HG02885 (cell line): ENCODE data around the gene ASCL2.
"Not testable (repeated sequence)": the region's sequence is repeated elsewhere in the genome, so short reads cannot be mapped to it uniquely, and the experiment has no call there.

ENCODE experiments used
- ATAC-seq: cut with Tn5 transposase; IDR thresholded peaks from one replicate; pipeline ENCODE4 v1.9.1; 2021; ENCODE audit warnings: mild to moderate bottlenecking; ENCODE audit not compliant: unreplicated experiment, poor library complexity

ASCL2 gene

GRCh38 chr11:2298795-2299761 lies 28.7 kb upstream of the ASCL2 start:
- ATAC-seq: no peak

GRCh38 chr11:2298131-2298794 lies 27.9 kb upstream of the ASCL2 start:
- no peak for ATAC-seq

GRCh38 chr11:2297623-2298030 lies 27.2 kb upstream of the ASCL2 start:
- no peak for ATAC-seq

- ATAC-seq: no peak
These were observed 26.7 kb upstream of the ASCL2 start for GRCh38 chr11:2296913-2297622.

- no peak for ATAC-seq
These were observed 25.9 kb upstream of the ASCL2 start for GRCh38 chr11:2295971-2296912.

- ATAC-seq: no peak
These were observed 24.5 kb upstream of the ASCL2 start for GRCh38 chr11:2294926-2295290.

- ATAC-seq: no peak
These were observed 23.9 kb upstream of the ASCL2 start for GRCh38 chr11:2293984-2294925.

- ATAC-seq: no peak
These were observed 23.2 kb upstream of the ASCL2 start for GRCh38 chr11:2293531-2293971.

- ATAC-seq: no peak
These were observed 20.0 kb upstream of the ASCL2 start for GRCh38 chr11:2290351-2290841.

- ATAC-seq: no peak
These were observed 19.5 kb upstream of the ASCL2 start for GRCh38 chr11:2289859-2290258.

GRCh38 chr11:2289350-2289749 lies 19.0 kb upstream of the ASCL2 start:
- ATAC-seq: no peak

- no peak for ATAC-seq
These were observed 16.7 kb upstream of the ASCL2 start for GRCh38 chr11:2287091-2287490.

- ATAC-seq: not testable (repeated sequence)
These were observed 16.0 kb upstream of the ASCL2 start for GRCh38 chr11:2286350-2286749.

- ATAC-seq: no peak
These were observed 9.8 kb upstream of the ASCL2 start for GRCh38 chr11:2280208-2280607.

GRCh38 chr11:2277933-2278523 lies 7.6 kb upstream of the ASCL2 start:
- no peak for ATAC-seq

- no peak for ATAC-seq
These were observed 6.6 kb upstream of the ASCL2 start for GRCh38 chr11:2277008-2277346.

GRCh38 chr11:2276280-2277007 lies 6.1 kb upstream of the ASCL2 start:
- no peak for ATAC-seq
